C1 segment of cervical spinal cord (tissue), 14 donors: ENCODE results near the gene NR4A3.

ENCODE experiments used
- DNase-seq, 14 donors: peaks; one replicate each; lab custom pipeline; 2025; lab: John Stamatoyannopoulos, UW

NR4A3 gene

GRCh38 chr9:99873943-99874584 is 52.4 kb downstream of the NR4A3 start:
- no peak for DNase-seq

- no peak for DNase-seq
These were observed 54.5 kb downstream of the NR4A3 start for GRCh38 chr9:99876190-99876589.

- no peak for DNase-seq
These were observed 57.0 kb downstream of the NR4A3 start for GRCh38 chr9:99878651-99879050.

GRCh38 chr9:99881769-99882168 is 60.1 kb downstream of the NR4A3 start:
- DNase-seq: no peak

- no peak for DNase-seq
These were observed 64.1 kb downstream of the NR4A3 start for GRCh38 chr9:99885747-99886146.

GRCh38 chr9:99889120-99889519 is 67.4 kb downstream of the NR4A3 start:
- no peak for DNase-seq

GRCh38 chr9:99894826-99895225 is 73.1 kb downstream of the NR4A3 start:
- DNase-seq: no peak

- DNase-seq: no peak
These were observed 73.8 kb downstream of the NR4A3 start for GRCh38 chr9:99895510-99895909.

- no peak for DNase-seq
These were observed 74.4 kb downstream of the NR4A3 start for GRCh38 chr9:99896119-99896518.

- no peak for DNase-seq
These were observed 81.7 kb downstream of the NR4A3 start for GRCh38 chr9:99903393-99903792.

GRCh38 chr9:99905833-99906402 is 84.2 kb downstream of the NR4A3 start:
- DNase-seq: peak in 2 of 14 donors; percentile 20 to 27

GRCh38 chr9:99906403-99907207 is 84.9 kb downstream of the NR4A3 start, which contains the start of gene STX17:
TSS of gene STX17 (plus strand) at chr9:99906654. CDS start at chr9:99915240, 8,586 bp downstream.
- peak in 13 of 14 donors; percentile 33 to 86 (median 70) for DNase-seq

GRCh38 chr9:99907208-99907532 is 85.5 kb downstream of the NR4A3 start:
- DNase-seq: no peak

- no peak for DNase-seq
These were observed 89.9 kb downstream of the NR4A3 start for GRCh38 chr9:99911600-99911999.
